WTC11 (cell line): Measurements from ENCODE around the gene USP22. TPM values are rescaled to one million over a fixed set of nuclear protein-coding genes. Genes with fewer than 3 reads are reported as not detected.

ENCODE experiments used
- ATAC-seq: fragments of 200-7000 bp; cut with Tn5 transposase; 2 replicates; pipeline ENCODE4 v1.10.0; 2021; ENCODE audit warnings: mild to moderate bottlenecking, moderate library complexity
- CTCF ChIA-PET: fragments of 300-600 bp; sonication (Branson Sonifier 250); formaldehyde crosslinking; loops from one replicate; lab custom pipeline; 2021; ENCODE audit warnings: antibody characterized with exemption; lab: Charles Lee
- POLR2A ChIA-PET: fragments of 350-600 bp; sonication (Branson Sonifier 250); formaldehyde crosslinking; loops from one replicate; lab custom pipeline; 2021; ENCODE audit warnings: antibody characterized with exemption; lab: Charles Lee
- DNase-seq: peaks from one replicate; pipeline ENCODE4 v3.0.0; 2021; ENCODE audit warnings: low spot score
- H3K27ac Mint-ChIP-seq: 2 replicates; pipeline ENCODE4 v1.8.0; 2021; ENCODE audit warnings: mixed read lengths
- H3K27me3 Mint-ChIP-seq: 2 replicates; pipeline ENCODE4 v1.8.0; 2021; ENCODE audit warnings: low read depth, mild to moderate bottlenecking, moderate library complexity, mixed read lengths
- H3K36me3 Mint-ChIP-seq: 2 replicates; pipeline ENCODE4 v1.8.0; 2021; ENCODE audit warnings: mixed read lengths
- H3K4me1 Mint-ChIP-seq: 2 replicates; pipeline ENCODE4 v1.8.0; 2022; ENCODE audit warnings: mixed read lengths
- H3K4me3 Mint-ChIP-seq: 2 replicates; pipeline ENCODE4 v1.8.0; 2021; ENCODE audit warnings: mild to moderate bottlenecking, moderate library complexity, mixed read lengths
- H3K9me3 Mint-ChIP-seq: 2 replicates; pipeline ENCODE4 v1.8.0; 2021; ENCODE audit warnings: mixed read lengths
- ARID4B ChIP-seq: sonication (generic); formaldehyde crosslinking; IDR thresholded peaks from 2 replicates; pipeline ENCODE4 v1.8.0; 2023; ENCODE audit warnings: missing genetic modification reagents, mild to moderate bottlenecking, borderline replicate concordance
- ATF3 ChIP-seq: sonication (generic); formaldehyde crosslinking; conservative IDR thresholded peaks from 2 replicates; pipeline ENCODE4 v1.8.1; 2022; ENCODE audit warnings: mild to moderate bottlenecking, missing genetic modification reagents
- ERG ChIP-seq: fragments of 250-450 bp; sonication (Bioruptor Pico); IDR thresholded peaks from 2 replicates; pipeline ENCODE4 v1.8.0; 2021; ENCODE audit warnings: mild to moderate bottlenecking
- FOXJ3 ChIP-seq: sonication (generic); formaldehyde crosslinking; IDR thresholded peaks from 2 replicates; pipeline ENCODE4 v1.9.0; 2021; ENCODE audit warnings: missing genetic modification reagents, mild to moderate bottlenecking, borderline replicate concordance
- NFATC4 ChIP-seq: fragments of 250-450 bp; sonication (Bioruptor Pico); IDR thresholded peaks from 2 replicates; pipeline ENCODE4 v1.9.0; 2021; ENCODE audit warnings: mild to moderate bottlenecking
- NR2C2 ChIP-seq: sonication (generic); formaldehyde crosslinking; IDR thresholded peaks from 2 replicates; pipeline ENCODE4 v1.8.0; 2022; ENCODE audit warnings: mild to moderate bottlenecking, missing genetic modification reagents
- PREB ChIP-seq: sonication (generic); formaldehyde crosslinking; IDR thresholded peaks from 2 replicates; pipeline ENCODE4 v1.8.1; 2022; ENCODE audit warnings: mild to moderate bottlenecking, missing genetic modification reagents, moderate library complexity, borderline replicate concordance
- SMAD4 ChIP-seq: sonication (generic); formaldehyde crosslinking; IDR thresholded peaks from 2 replicates; pipeline ENCODE4 v1.8.0; 2022; ENCODE audit warnings: mild to moderate bottlenecking, missing genetic modification reagents
- STAT6 ChIP-seq: sonication (generic); formaldehyde crosslinking; conservative IDR thresholded peaks from 2 replicates; pipeline ENCODE4 v1.8.1; 2023; ENCODE audit warnings: mild to moderate bottlenecking, low read depth, missing genetic modification reagents, moderate library complexity
- TEAD4 ChIP-seq: sonication (generic); formaldehyde crosslinking; IDR thresholded peaks from 2 replicates; pipeline ENCODE4 v1.8.0; 2022; ENCODE audit warnings: mild to moderate bottlenecking, missing genetic modification reagents
- TP53 ChIP-seq: sonication (generic); formaldehyde crosslinking; IDR thresholded peaks from 2 replicates; pipeline ENCODE4 v1.8.1; 2023; ENCODE audit warnings: mild to moderate bottlenecking, missing genetic modification reagents
- USF2 ChIP-seq: sonication (generic); formaldehyde crosslinking; IDR thresholded peaks from 2 replicates; pipeline ENCODE4 v1.8.1; 2023; ENCODE audit warnings: mild to moderate bottlenecking, missing genetic modification reagents, moderate library complexity
- ZMAT4 ChIP-seq: fragments of 250-450 bp; sonication (Bioruptor Pico); IDR thresholded peaks from 2 replicates; pipeline ENCODE4 v1.9.0; 2021; ENCODE audit warnings: mild to moderate bottlenecking
- ZNF121 ChIP-seq: sonication (generic); formaldehyde crosslinking; IDR thresholded peaks from 2 replicates; pipeline ENCODE4 v1.8.0; 2023; ENCODE audit warnings: missing genetic modification reagents
- total RNA-seq: library from RNA; stranded (reverse); gene quantifications from 3 replicates; pipeline ENCODE4 v1.2.3, GENCODE V29; 2021

Gene USP22
- total RNA-seq, 1 experiment from 2014 or later, result 289 TPM

GRCh38 chr17:21015564-21015963 is 27.2 kb downstream of the USP22 start (continued):
- TF ChIP-seq ARID4B (CRISPR knock-in tag) (no peak), ZNF121 (CRISPR knock-in tag) (no peak), TP53 (CRISPR knock-in tag) (no peak), ATF3 (no peak), SMAD4 (CRISPR knock-in tag) (no peak), NR2C2 (no peak)

- Mint-ChIP-seq H3K4me3 (no peak overlapping the region), H3K9me3 (no peaks in the 10 kb centered on the region), H3K36me3 (peaks cover 97% of the 10 kb centered on the region)
- no peak for ATAC-seq
- no peak for TF ChIP-seq ERG (CRISPR knock-in tag)
- no peak for TF ChIP-seq TEAD4 (CRISPR knock-in tag)
- TF ChIP-seq ZMAT4, result no peak
- TF ChIP-seq USF2 (CRISPR knock-in tag), result no peak
- TF ChIP-seq, all 79 proteins: peak for 0
- H3K27ac Mint-ChIP-seq, result no peak overlapping the region
- no peaks in the 10 kb centered on the region for H3K4me1 Mint-ChIP-seq
- ChIA-PET POLR2A (no interaction called here), CTCF (interaction anchor here (0.8 kb wide), 1 partner anchor 21 kb away, joined by 3 read pairs; no protein-coding TSS in a partner anchor)
- DNase-seq, result no peak
- H3K27me3 Mint-ChIP-seq, result no peaks in the 10 kb centered on the region
Measured at GRCh38 chr17:21014498-21014897, 28.3 kb downstream of the USP22 start.

GRCh38 chr17:21013983-21014382 is 28.8 kb downstream of the USP22 start:
- H3K4me3 Mint-ChIP-seq, result no peak overlapping the region
- H3K27me3 Mint-ChIP-seq, result no peaks in the 10 kb centered on the region
- DNase-seq (no peak), ATAC-seq (no peak)
- no peaks in the 10 kb centered on the region for H3K9me3 Mint-ChIP-seq
- H3K4me1 Mint-ChIP-seq, result no peaks in the 10 kb centered on the region
- H3K36me3 Mint-ChIP-seq, result peaks cover 97% of the 10 kb centered on the region
- CTCF ChIA-PET, result interaction anchor here (0.8 kb wide), 1 partner anchor 21 kb away, joined by 3 read pairs; no protein-coding TSS in a partner anchor
- POLR2A ChIA-PET, result no interaction called here
- H3K27ac Mint-ChIP-seq, result no peak overlapping the region
- TF ChIP-seq NFATC4 (CRISPR knock-in tag) (no peak), STAT6 (CRISPR knock-in tag) (no peak), ATF3 (no peak), PREB (CRISPR knock-in tag) (no peak), FOXJ3 (CRISPR knock-in tag) (no peak)
